ENCODE measurements around the gene ZNF219. TPM values are rescaled to one million over a fixed set of nuclear protein-coding genes. Genes with fewer than 3 reads are reported as not detected.

The ZNF219 gene
- total RNA-seq, 1 donor from 2014 or later: 8.3 TPM

Other genes with a start within 250 kb of the ZNF219 start
- not detected in 2 replicates for gene RNASE3, start 207.3 kb downstream of the ZNF219 start, total RNA-seq
- gene RNASE2, start 143.2 kb downstream of the ZNF219 start, total RNA-seq: not detected in 2 replicates
- gene METTL17, start 108.7 kb downstream of the ZNF219 start, total RNA-seq: 96.1 and 100 TPM in 2 replicates
- 0.24 and 0.36 TPM in 2 replicates for gene SLC39A2, start 99.4 kb downstream of the ZNF219 start, total RNA-seq
- gene NDRG2, start 73.6 kb downstream of the ZNF219 start, total RNA-seq: 1.5 and 1.6 TPM in 2 replicates
- gene TPPP2, start 68.4 kb downstream of the ZNF219 start, total RNA-seq: not detected in 2 replicates
- gene RNASE13, start 63.8 kb downstream of the ZNF219 start, total RNA-seq: not detected in 2 replicates
- not detected in 2 replicates for gene RNASE7, start 56.3 kb downstream of the ZNF219 start, total RNA-seq
- not detected in 2 replicates for gene RNASE8, start 40.8 kb downstream of the ZNF219 start, total RNA-seq
- not detected in 2 replicates for gene ARHGEF40, start 28.4 kb downstream of the ZNF219 start, total RNA-seq
- not detected in 2 replicates for gene TMEM253, start 2.4 kb upstream of the ZNF219 start, total RNA-seq
- not detected in 2 replicates for gene OR5AU1, start 57.4 kb upstream of the ZNF219 start, total RNA-seq
- gene HNRNPC, start 170.8 kb upstream of the ZNF219 start, total RNA-seq: 958 and 976 TPM in 2 replicates
- not detected in 2 replicates for gene RPGRIP1, start 181.4 kb upstream of the ZNF219 start, total RNA-seq